GM18868 (cell line): ENCODE data around the gene ZC3H18.

Experiments used
- ATAC-seq: cut with Tn5 transposase; IDR thresholded peaks from one replicate; pipeline ENCODE4 v1.9.1; 2021; ENCODE audit warnings: mild to moderate bottlenecking, moderate library complexity; ENCODE audit not compliant: unreplicated experiment

Gene ZC3H18

GRCh38 chr16:88569985-88570690 is at the start of gene ZC3H18:
TSS of gene ZC3H18 (plus strand) at chr16:88570403. CDS start at chr16:88577124, 6,721 bp downstream.
- peak; percentile 76 for ATAC-seq

GRCh38 chr16:88521674-88522073 is 48.5 kb upstream of the ZC3H18 start:
- no peak for ATAC-seq

GRCh38 chr16:88522276-88522949 is 47.8 kb upstream of the ZC3H18 start:
- no peak for ATAC-seq

- ATAC-seq, result no peak
These were observed 46.7 kb upstream of the ZC3H18 start for GRCh38 chr16:88523309-88524161.

GRCh38 chr16:88524274-88524972 is 45.8 kb upstream of the ZC3H18 start:
- ATAC-seq, result no peak

GRCh38 chr16:88524973-88525662 is 45.1 kb upstream of the ZC3H18 start:
- ATAC-seq, result no peak

GRCh38 chr16:88525663-88525990 is 44.6 kb upstream of the ZC3H18 start:
- ATAC-seq, result no peak

- no peak for ATAC-seq
These were observed 43.9 kb upstream of the ZC3H18 start for GRCh38 chr16:88526008-88526905.

- ATAC-seq, result no peak
These were observed 43.4 kb upstream of the ZC3H18 start for GRCh38 chr16:88526906-88527185.

GRCh38 chr16:88527186-88527936 is 42.8 kb upstream of the ZC3H18 start:
- no peak for ATAC-seq

GRCh38 chr16:88527937-88528743 is 42.1 kb upstream of the ZC3H18 start:
- ATAC-seq, result no peak

GRCh38 chr16:88528902-88529318 is 41.3 kb upstream of the ZC3H18 start:
- no peak for ATAC-seq

GRCh38 chr16:88529596-88529995 is 40.6 kb upstream of the ZC3H18 start:
- no peak for ATAC-seq

GRCh38 chr16:88530051-88530857 is 39.9 kb upstream of the ZC3H18 start:
- no peak for ATAC-seq

GRCh38 chr16:88530858-88531203 is 39.4 kb upstream of the ZC3H18 start:
- ATAC-seq, result no peak

- no peak for ATAC-seq
These were observed 38.9 kb upstream of the ZC3H18 start for GRCh38 chr16:88531346-88531745.

- no peak for ATAC-seq
These were observed 38.2 kb upstream of the ZC3H18 start for GRCh38 chr16:88531931-88532433.
